Measurements from ENCODE around the gene AVEN. TPM values are rescaled to one million over a fixed set of nuclear protein-coding genes. Genes with fewer than 3 reads are reported as not detected.

AVEN gene
- total and polyA plus RNA-seq, 9 of the 15 experiments (the other 6 are each of a cell fraction or from before 2014, with no cell fraction given): 1.5 to 6.4 (median 4.7) TPM

- TF ChIP-seq ATF6 (CRISPR knock-in tag; IDR thresholded peaks at IDR 0.05): no peak
- TF ChIP-seq DACH1 (IDR thresholded peaks at IDR 0.05; ENCODE audit: partially characterized antibody): no peak
- TF ChIP-seq, protein P1, sequence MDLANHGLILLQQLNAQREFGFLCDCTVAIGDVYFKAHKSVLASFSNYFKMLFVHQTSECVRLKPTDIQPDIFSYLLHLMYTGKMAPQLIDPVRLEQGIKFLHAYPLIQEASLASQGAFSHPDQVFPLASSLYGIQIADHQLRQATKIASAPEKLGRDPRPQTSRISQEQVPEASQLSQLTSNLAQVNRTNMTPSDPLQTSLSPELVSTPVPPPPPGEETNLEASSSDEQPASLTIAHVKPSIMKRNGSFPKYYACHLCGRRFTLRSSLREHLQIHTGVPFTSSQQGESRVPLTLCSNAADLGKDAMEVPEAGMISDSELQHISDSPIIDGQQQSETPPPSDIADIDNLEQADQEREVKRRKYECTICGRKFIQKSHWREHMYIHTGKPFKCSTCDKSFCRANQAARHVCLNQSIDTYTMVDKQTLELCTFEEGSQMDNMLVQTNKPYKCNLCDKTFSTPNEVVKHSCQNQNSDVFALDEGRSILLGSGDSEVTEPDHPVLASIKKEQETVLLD (IDR thresholded peaks at IDR 0.05): no peak
- no peak for TF ChIP-seq FOXA1 (IDR thresholded peaks at IDR 0.05; ENCODE audit: borderline replicate concordance)
- TF ChIP-seq PRPF4 (IDR thresholded peaks at IDR 0.05; ENCODE audit: insufficient read depth, low read depth, low read length, poor library complexity, severe bottlenecking): no peak
- TF ChIP-seq LCOR (CRISPR knock-in tag; IDR thresholded peaks at IDR 0.05): no peak
- TF ChIP-seq HES1 (IDR thresholded peaks at IDR 0.05; ENCODE audit: low read depth): no peak
- TF ChIP-seq, protein P2, sequence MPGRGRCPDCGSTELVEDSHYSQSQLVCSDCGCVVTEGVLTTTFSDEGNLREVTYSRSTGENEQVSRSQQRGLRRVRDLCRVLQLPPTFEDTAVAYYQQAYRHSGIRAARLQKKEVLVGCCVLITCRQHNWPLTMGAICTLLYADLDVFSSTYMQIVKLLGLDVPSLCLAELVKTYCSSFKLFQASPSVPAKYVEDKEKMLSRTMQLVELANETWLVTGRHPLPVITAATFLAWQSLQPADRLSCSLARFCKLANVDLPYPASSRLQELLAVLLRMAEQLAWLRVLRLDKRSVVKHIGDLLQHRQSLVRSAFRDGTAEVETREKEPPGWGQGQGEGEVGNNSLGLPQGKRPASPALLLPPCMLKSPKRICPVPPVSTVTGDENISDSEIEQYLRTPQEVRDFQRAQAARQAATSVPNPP (IDR thresholded peaks at IDR 0.05; ENCODE audit: borderline replicate concordance, insufficient read depth, insufficient read length): no peak
Observed at GRCh38 chr15:34049112-34049511, 10.1 kb upstream of the AVEN start (continued).
